DND-41 (cell line): ENCODE results near the gene SPDYE3.
"Not testable (repeated sequence)": the region's sequence is repeated elsewhere in the genome, so short reads cannot be mapped to it uniquely, and the experiment has no call there.

Source experiments
- ATAC-seq: fragments of 200-7000 bp; cut with Tn5 transposase; 3 replicates; pipeline ENCODE4 v1.9.1; 2021; ENCODE audit warnings: low read depth; ENCODE audit not compliant: insufficient read depth
- DNase-seq: peaks from one replicate; pipeline ENCODE4 v3.0.0-alpha.2; 2020
- H2AFZ ChIP-seq: 2 replicates; pipeline ENCODE4 v1.6.0; 2012; ENCODE audit warnings: low read depth, low read length
- H3K27ac ChIP-seq: 2 replicates; pipeline ENCODE4 v1.5.1; 2012; ENCODE audit warnings: low read length, inconsistent platforms
- H3K27me3 ChIP-seq: fragments of 200-600 bp; sonication (generic); 2 replicates; pipeline ENCODE4 v1.6.0; 2012; ENCODE audit warnings: low read length, mild to moderate bottlenecking, inconsistent platforms; ENCODE audit not compliant: insufficient read depth, poor library complexity
- H3K36me3 ChIP-seq: 2 replicates; pipeline ENCODE4 v1.5.1; 2012; ENCODE audit warnings: low read length, inconsistent platforms; ENCODE audit not compliant: insufficient read depth
- H3K4me1 ChIP-seq: 2 replicates; pipeline ENCODE4 v1.5.1; 2012; ENCODE audit warnings: mild to moderate bottlenecking, low read length; ENCODE audit not compliant: insufficient read depth
- H3K4me2 ChIP-seq: 2 replicates; pipeline ENCODE4 v1.6.0; 2012; ENCODE audit warnings: mild to moderate bottlenecking, moderate library complexity, low read length, inconsistent platforms; ENCODE audit not compliant: insufficient read depth
- H3K4me3 ChIP-seq, 2 experiments: fragments of 200-600 bp in 1 of 2; shearing (Covaris generic) in 1 of 2; 2 replicates each; pipeline ENCODE4 v1.5.1; 2012 to 2016; ENCODE audit warnings: inconsistent platforms in 2 of 2, low read length in 2 of 2, mild to moderate bottlenecking in 2 of 2, low read depth in 1 of 2, moderate library complexity in 1 of 2
- H3K79me2 ChIP-seq: 2 replicates; pipeline ENCODE4 v1.6.0; 2012; ENCODE audit warnings: low read length, inconsistent platforms; ENCODE audit not compliant: insufficient read depth
- H3K9ac ChIP-seq: 2 replicates; pipeline ENCODE4 v1.6.0; 2012; ENCODE audit warnings: low read depth, mild to moderate bottlenecking, inconsistent platforms, low read length, moderate library complexity
- H3K9me3 ChIP-seq: 2 replicates; pipeline ENCODE4 v1.5.1; 2012; ENCODE audit warnings: low read length, moderate library complexity, mild to moderate bottlenecking, inconsistent platforms; ENCODE audit not compliant: insufficient read depth, severe bottlenecking
- H4K20me1 ChIP-seq: 2 replicates; pipeline ENCODE4 v1.6.0; 2012; ENCODE audit warnings: low read length; ENCODE audit not compliant: insufficient read depth
- CTCF ChIP-seq: IDR thresholded peaks from 2 replicates; pipeline ENCODE4 v1.5.1; 2012; ENCODE audit warnings: borderline replicate concordance, low read length, moderate library complexity, mild to moderate bottlenecking; ENCODE audit not compliant: poor library complexity, severe bottlenecking; ENCODE audit errors: extremely low read depth
- EZH2 ChIP-seq: IDR thresholded peaks from 3 replicates; pipeline ENCODE4 v1.6.1; 2012; ENCODE audit warnings: borderline replicate concordance, low read depth, mild to moderate bottlenecking, moderate library complexity, low read length, inconsistent platforms; ENCODE audit not compliant: severe bottlenecking

SPDYE3 gene

GRCh38 chr7:100266576-100267354 is 40.7 kb upstream of the SPDYE3 start:
- ATAC-seq (no peak), DNase-seq (no peak)
- peaks cover 9% of the 10 kb centered on the region for H3K4me1 ChIP-seq
- no peak overlapping the region for H3K27ac ChIP-seq
- H3K9me3 ChIP-seq = no peaks in the 10 kb centered on the region
- H3K4me3 ChIP-seq = no peak overlapping the region
- H3K4me2 ChIP-seq = no peak overlapping the region
- TF ChIP-seq EZH2 = no peak
- no peak for TF ChIP-seq CTCF
- no peak overlapping the region for H3K9ac ChIP-seq
- H4K20me1 ChIP-seq = peaks cover 33% of the 10 kb centered on the region; the same call in 1 of the 2 replicates
- H3K27me3 ChIP-seq = no peaks in the 10 kb centered on the region
- no peak overlapping the region for H2AFZ ChIP-seq
- peaks cover 80% of the 10 kb centered on the region for H3K79me2 ChIP-seq
- peaks cover 14% of the 10 kb centered on the region for H3K36me3 ChIP-seq

GRCh38 chr7:100267648-100268047 is 39.9 kb upstream of the SPDYE3 start:
- H3K4me3 ChIP-seq = no peak overlapping the region
- H4K20me1 ChIP-seq = peaks cover 33% of the 10 kb centered on the region; the same call in 1 of the 2 replicates
- no peaks in the 10 kb centered on the region for H3K9me3 ChIP-seq
- DNase-seq = no peak
- ATAC-seq = no peak
- no peak overlapping the region for H3K27ac ChIP-seq
- H3K27me3 ChIP-seq = no peaks in the 10 kb centered on the region
- peaks cover 14% of the 10 kb centered on the region for H3K36me3 ChIP-seq
- H2AFZ ChIP-seq = no peak overlapping the region
- TF ChIP-seq CTCF (no peak), EZH2 (no peak)
- peaks cover 14% of the 10 kb centered on the region for H3K4me1 ChIP-seq
- no peak overlapping the region for H3K9ac ChIP-seq
- H3K4me2 ChIP-seq = no peak overlapping the region
- H3K79me2 ChIP-seq = peaks cover 77% of the 10 kb centered on the region

DNA sequence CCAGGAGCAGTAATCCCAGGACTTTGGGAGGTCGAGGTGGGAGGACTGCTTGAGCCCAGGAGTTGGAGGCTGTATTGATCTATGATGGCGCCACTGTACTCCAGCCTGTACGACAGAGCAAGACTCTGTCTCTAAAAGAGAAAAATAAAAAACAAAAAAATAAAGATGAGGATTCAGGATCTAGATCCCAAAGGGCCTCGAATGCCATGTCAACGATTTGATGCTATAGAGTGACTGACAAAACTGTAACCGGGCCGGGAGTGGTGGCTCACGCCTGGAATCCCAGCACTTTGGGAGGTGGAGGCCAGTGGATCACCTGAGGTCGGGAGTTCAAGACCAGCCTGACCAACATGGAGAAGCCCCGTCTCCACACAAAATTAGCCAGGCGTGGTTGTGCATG is 38.6 kb upstream of the SPDYE3 start:
- H3K4me1 ChIP-seq = peaks cover 19% of the 10 kb centered on the region
- not testable (repeated sequence) for H2AFZ ChIP-seq, H3K27ac ChIP-seq, H3K4me2 ChIP-seq, H3K9ac ChIP-seq, H3K4me3 ChIP-seq, H3K27me3 ChIP-seq, H3K9me3 ChIP-seq, DNase-seq, ATAC-seq
- peaks cover 33% of the 10 kb centered on the region; the same call in 1 of the 2 replicates for H4K20me1 ChIP-seq
- H3K36me3 ChIP-seq = peaks cover 10% of the 10 kb centered on the region; the same call in 1 of the 2 replicates
- peaks cover 66% of the 10 kb centered on the region for H3K79me2 ChIP-seq

DNA sequence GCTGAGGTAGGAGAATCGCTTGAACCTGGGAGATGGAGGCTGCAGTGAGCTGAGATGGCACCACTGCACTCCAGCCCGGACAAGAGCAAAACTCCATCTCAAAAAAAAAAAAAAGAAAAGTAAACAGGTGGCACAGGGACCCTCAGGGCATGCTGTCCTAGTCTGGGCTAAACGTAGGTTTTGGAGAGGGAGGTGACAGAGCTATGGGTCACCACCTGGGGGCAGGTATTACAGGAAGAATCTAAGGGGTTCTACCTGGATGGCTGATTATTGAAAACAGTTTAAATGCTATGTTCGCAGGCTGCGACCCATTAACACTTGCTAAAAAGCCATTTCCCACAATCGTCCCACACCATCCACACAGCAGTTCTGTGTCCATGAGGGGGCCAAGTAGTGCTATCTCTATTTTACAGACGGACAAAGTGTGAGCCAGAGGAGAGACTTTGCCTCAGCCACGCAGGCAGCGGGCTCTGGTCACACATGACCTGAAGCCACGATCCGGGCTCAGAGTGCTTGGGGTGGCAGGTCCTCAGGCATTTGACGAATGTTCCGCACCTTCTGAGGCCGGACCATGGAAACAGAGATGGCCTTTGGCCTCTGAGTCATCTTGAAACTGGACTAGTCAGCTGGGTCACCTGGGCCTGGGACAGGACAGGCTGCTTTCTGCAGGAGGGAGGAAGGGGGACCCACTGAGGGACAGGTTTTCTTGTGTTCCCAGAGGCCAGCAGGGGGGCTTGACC is 38.0 kb upstream of the SPDYE3 start:
- Histone ChIP-seq H3K4me1 (peaks cover 19% of the 10 kb centered on the region), H3K36me3 (peaks cover 10% of the 10 kb centered on the region; the same call in 1 of the 2 replicates), H3K4me2 (peak overlapping the region; percentile 36; the same call in 1 of the 2 replicates), H3K79me2 (peaks cover 60% of the 10 kb centered on the region), H4K20me1 (peaks cover 30% of the 10 kb centered on the region; the same call in 1 of the 2 replicates)
- ATAC-seq, H3K9ac ChIP-seq, H2AFZ ChIP-seq, H3K27ac ChIP-seq, H3K27me3 ChIP-seq, H3K4me3 ChIP-seq, H3K9me3 ChIP-seq, DNase-seq: not testable (repeated sequence)

DNA sequence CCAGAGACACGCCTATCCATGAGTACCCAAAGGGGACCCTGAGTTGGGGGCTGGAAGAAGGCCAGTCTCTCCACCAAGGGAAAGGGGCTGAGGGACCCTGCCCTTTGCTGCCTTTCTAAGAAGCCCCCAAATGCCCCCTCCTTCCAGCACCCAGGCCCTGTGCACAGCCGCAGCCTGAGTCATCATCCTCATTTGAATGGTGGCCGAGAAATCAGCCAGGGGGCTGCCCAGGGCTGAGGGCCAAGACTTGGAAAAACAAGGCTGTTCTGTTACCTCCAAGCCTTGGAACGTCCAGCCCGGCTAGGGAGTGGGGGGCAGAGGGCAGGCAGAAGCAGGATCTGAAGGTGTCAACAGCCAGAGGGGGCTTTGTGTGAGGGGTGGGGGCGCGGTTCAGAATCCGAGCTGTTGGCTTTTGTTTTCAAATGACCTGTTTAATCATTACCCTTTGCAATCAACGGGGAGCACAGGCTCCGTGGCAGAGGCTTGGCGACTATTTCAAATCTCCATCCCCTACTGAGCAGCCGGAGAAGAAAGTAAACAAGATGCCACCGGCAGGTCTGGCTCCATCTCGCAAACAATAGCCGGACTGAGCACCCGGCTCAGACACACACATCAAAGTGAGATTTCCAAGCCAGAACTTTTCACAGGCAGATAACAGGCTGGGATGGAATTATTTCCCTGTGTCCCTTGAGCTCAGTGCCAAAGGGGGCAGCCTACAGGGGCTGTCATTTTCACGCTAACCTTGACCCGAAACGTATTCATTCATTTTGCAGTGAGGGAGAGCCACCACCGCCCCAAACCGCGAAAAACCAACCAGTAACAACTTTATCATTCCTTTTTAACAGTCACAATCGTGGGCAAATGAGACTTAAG is 37.2 kb upstream of the SPDYE3 start:
- H3K79me2 ChIP-seq = peaks cover 57% of the 10 kb centered on the region
- H3K27ac ChIP-seq = peak overlapping the region; percentile 62
- peak overlapping the region in 1 of 2 experiments; percentile 61; a peak in 2 of 4 replicates for H3K4me3 ChIP-seq
- not testable (repeated sequence) for DNase-seq, H2AFZ ChIP-seq, H3K27me3 ChIP-seq, H3K9me3 ChIP-seq, ATAC-seq
- H3K4me2 ChIP-seq = peak overlapping the region; percentile 77
- peak overlapping the region; percentile 73; the same call in 1 of the 2 replicates for H3K9ac ChIP-seq
- peaks cover 10% of the 10 kb centered on the region; the same call in 1 of the 2 replicates for H3K36me3 ChIP-seq
- H3K4me1 ChIP-seq = peaks cover 19% of the 10 kb centered on the region
- H4K20me1 ChIP-seq = peaks cover 28% of the 10 kb centered on the region; the same call in 1 of the 2 replicates
